ENCODE results near the gene SLC6A17. TPM values are rescaled to one million over a fixed set of nuclear protein-coding genes. Genes with fewer than 3 reads are reported as not detected.

Gene SLC6A17
- total RNA-seq, 1 donor from 2014 or later, result 0.53 TPM

DNA sequence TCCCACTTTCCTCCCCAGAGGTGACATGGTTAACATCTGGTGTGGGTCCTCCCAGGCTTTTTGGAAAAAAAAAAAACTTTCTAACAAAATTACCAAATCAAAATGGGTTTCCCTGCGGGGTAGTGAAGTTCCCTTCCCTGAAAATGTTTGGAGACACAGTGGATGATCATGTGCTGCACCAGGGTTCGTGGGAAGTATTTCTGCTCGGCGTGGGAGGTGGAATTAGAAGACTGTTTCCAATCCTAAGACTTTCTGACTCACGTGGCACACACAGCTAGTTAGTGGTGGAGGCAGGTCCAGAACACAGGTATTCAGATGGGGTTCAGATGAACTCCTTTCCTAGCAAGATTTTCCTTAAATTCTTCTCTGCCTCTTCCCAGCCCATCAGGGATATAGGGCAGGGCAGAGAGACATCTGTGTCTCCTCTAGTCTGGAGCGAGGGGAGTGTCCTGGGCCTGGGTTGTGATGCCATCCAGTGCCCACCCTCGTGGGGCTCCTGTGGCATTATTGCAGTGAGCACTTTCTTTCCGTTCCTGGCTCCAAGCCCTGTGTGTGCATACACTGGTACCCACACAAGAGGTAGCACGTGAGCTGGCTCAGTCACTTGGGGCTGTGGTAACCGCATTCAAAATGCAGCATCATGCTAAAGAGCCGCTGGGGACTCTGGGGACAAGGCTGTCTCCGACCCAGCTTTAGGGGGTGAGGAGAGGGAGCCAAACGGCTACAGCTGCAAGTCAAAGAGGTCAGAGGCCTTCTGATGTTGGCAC lies 87.3 kb downstream of the SLC6A17 start:
- TF ChIP-seq, protein P1, sequence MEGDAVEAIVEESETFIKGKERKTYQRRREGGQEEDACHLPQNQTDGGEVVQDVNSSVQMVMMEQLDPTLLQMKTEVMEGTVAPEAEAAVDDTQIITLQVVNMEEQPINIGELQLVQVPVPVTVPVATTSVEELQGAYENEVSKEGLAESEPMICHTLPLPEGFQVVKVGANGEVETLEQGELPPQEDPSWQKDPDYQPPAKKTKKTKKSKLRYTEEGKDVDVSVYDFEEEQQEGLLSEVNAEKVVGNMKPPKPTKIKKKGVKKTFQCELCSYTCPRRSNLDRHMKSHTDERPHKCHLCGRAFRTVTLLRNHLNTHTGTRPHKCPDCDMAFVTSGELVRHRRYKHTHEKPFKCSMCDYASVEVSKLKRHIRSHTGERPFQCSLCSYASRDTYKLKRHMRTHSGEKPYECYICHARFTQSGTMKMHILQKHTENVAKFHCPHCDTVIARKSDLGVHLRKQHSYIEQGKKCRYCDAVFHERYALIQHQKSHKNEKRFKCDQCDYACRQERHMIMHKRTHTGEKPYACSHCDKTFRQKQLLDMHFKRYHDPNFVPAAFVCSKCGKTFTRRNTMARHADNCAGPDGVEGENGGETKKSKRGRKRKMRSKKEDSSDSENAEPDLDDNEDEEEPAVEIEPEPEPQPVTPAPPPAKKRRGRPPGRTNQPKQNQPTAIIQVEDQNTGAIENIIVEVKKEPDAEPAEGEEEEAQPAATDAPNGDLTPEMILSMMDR (IDR thresholded peaks at IDR 0.05; ENCODE audit: insufficient read depth, low read length, severe bottlenecking), result no peak
- FAIRE-seq, result no peak
- no peak overlapping the region for H3K4me3 ChIP-seq (ENCODE audit: low read depth, low read length)
- no peaks in the 10 kb centered on the region for H3K36me3 ChIP-seq (ENCODE audit: control insufficient read depth, insufficient read depth, low read length)
- no peaks in the 10 kb centered on the region for H3K27me3 ChIP-seq (ENCODE audit: control insufficient read depth, insufficient read depth, low read length)
- DNase-seq (ENCODE audit: low read depth), result no peak

DNA sequence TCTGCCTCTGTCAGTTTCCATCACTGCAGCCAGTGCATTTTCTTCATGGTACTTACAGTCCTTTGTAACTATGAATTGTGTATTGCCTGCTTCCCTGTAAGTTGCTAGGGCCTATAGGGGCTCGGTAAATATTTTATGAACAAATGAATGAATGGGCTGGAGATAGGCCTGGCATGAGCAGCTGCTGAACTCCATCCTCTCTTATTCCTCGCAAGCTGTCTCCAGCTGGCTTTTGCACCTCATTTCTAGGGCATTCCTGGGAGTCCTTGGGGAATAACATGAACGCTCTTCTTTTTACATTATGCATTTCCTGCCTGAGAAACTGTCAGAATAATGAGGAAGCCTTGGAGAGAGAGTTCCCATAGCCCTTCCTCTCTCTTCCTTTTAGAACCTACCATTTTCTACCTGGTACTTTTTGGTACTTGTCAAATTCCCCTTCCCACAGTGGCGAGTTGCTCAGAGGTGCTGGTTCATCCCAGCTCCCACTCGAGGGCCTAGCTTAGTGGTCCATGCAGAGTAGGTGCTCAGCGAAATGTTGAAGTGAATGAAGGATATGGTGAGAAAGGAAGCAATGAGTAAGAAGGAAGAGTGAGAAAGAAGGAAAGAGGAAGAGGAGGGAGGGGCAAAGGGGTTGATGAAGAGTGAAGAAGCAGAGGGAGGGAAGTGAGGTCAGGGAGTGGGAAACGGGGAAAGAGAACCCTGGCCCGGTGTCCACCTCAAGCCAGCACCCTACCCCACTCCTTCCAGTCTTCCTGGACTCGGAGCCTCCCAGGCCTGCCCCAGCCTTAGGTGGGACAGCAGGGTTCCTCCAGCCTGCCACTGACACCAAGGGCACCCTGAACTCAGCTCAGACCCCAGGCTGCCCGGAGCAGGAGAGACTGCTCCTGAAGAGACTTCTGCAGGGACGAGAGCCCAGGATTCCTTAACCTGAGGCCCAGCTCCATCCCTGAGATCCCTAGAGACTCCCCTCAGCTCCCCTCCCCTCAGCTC lies 89.4 kb downstream of the SLC6A17 start:
- no peak for DNase-seq (ENCODE audit: low read depth)
- no peaks in the 10 kb centered on the region for H3K27me3 ChIP-seq (ENCODE audit: control insufficient read depth, insufficient read depth, low read length)
- no peak overlapping the region for H3K4me3 ChIP-seq (ENCODE audit: low read depth, low read length)
- FAIRE-seq, result no peak
- TF ChIP-seq, protein P1 (IDR thresholded peaks at IDR 0.05; ENCODE audit: insufficient read depth, low read length, severe bottlenecking), result no peak
- no peaks in the 10 kb centered on the region for H3K36me3 ChIP-seq (ENCODE audit: control insufficient read depth, insufficient read depth, low read length)

DNA sequence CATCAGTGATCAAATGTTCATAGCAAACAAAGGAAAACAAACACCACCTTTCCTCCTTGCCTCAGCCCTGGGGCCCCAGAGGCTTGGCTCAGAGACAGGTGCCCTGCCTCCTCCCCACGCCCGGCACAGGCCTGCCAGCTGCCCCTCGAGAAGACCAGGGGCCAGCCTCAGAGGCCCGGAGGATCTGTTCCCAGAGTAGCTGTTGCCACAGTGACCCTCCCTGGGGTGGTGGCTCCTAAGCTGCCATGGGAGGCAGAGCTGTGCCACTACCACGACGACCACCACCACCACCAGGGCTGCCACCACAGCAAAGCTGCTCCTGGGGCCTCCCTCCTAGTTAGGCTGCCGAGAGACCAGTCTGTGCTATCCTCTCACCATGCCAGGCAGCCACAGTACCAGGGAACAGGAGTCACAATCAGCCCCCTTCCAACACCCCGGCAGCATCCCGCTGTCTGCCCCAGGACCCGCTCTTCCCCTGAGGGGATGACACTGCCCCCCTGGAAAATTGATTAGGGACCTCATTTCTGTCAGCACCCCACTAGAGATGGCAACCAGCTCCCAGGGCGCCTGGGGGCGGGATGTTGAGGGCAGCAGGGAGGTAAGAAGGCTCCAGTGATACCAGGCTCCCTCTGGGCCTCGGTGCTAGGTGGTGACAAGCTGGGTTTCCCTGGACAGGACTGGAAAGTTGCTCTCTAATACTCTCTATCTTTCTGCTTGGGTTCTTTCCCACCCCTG lies 90.3 kb downstream of the SLC6A17 start:
- H3K4me3 ChIP-seq (ENCODE audit: low read depth, low read length), result no peak overlapping the region
- TF ChIP-seq, protein P1 (IDR thresholded peaks at IDR 0.05; ENCODE audit: insufficient read depth, low read length, severe bottlenecking), result no peak
- no peak for DNase-seq (ENCODE audit: low read depth)
- no peaks in the 10 kb centered on the region for H3K27me3 ChIP-seq (ENCODE audit: control insufficient read depth, insufficient read depth, low read length)
- H3K36me3 ChIP-seq (ENCODE audit: control insufficient read depth, insufficient read depth, low read length), result no peaks in the 10 kb centered on the region
- no peak for FAIRE-seq

DNA sequence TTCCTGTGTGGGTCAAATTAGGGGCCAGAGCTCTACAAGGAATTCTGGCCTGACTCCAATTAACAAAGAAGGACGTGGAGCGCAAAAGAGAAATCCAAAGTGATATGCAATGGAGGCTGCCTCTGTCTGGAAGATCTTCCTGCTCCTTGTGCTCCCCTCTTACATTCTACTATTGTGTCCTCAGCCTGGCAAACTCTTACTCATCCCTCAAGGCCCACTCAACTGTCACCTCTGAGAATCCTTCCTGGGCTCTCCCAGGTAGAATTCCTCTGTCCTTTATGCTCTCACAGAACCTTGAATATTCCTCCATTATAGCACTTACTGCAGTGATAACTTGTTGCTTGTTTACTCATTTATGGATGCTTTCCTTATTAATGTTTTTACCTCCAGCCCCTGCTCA lies 91.2 kb downstream of the SLC6A17 start:
- H3K27me3 ChIP-seq (ENCODE audit: control insufficient read depth, insufficient read depth, low read length), result no peaks in the 10 kb centered on the region
- TF ChIP-seq, protein P1 (IDR thresholded peaks at IDR 0.05; ENCODE audit: insufficient read depth, low read length, severe bottlenecking), result no peak
- no peak for DNase-seq (ENCODE audit: low read depth)
- H3K4me3 ChIP-seq (ENCODE audit: low read depth, low read length), result no peak overlapping the region
- H3K36me3 ChIP-seq (ENCODE audit: control insufficient read depth, insufficient read depth, low read length), result no peaks in the 10 kb centered on the region
- FAIRE-seq, result no peak

DNA sequence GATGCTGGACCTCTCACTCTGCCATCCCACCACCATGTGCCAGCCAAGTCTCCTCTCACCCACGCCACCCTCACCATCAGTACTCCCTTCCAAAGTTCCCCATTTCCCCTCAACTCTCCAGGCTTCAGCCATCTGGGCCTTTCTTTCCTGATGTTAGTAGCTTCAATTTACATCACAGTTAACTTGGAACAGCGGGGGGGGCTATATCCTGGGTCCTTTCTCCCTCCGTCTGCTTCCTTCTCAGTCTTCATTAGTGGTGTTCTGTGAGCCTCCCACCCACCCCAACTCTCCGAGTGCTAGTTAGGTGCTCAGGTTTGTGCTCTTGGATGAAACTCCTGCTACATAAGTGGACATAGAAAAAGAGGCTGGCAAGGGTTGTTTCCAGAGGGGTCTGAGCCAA lies 91.8 kb downstream of the SLC6A17 start:
- TF ChIP-seq, protein P1 (IDR thresholded peaks at IDR 0.05; ENCODE audit: insufficient read depth, low read length, severe bottlenecking), result no peak
- no peaks in the 10 kb centered on the region for H3K27me3 ChIP-seq (ENCODE audit: control insufficient read depth, insufficient read depth, low read length)
- FAIRE-seq (no peak), DNase-seq (ENCODE audit: low read depth) (no peak)
- no peak overlapping the region for H3K4me3 ChIP-seq (ENCODE audit: low read depth, low read length)
- H3K36me3 ChIP-seq (ENCODE audit: control insufficient read depth, insufficient read depth, low read length), result no peaks in the 10 kb centered on the region
